MM.1S (cell line): ENCODE data around the gene ARHGAP12.

Source experiments
- EZH2 ChIP-seq: fragments of 300-600 bp; sonication (generic); optimal IDR thresholded peaks from 2 replicates; pipeline ENCODE3; 2017; ENCODE audit warnings: low read depth, mild to moderate bottlenecking, antibody characterized with exemption, low read length, mixed read lengths
- EZH2phosphoT487 ChIP-seq: fragments of 300-600 bp; sonication (generic); IDR thresholded peaks from 2 replicates; pipeline ENCODE4 v1.6.1; 2018; ENCODE audit warnings: antibody characterized with exemption, low read length
- TF ChIP-seq, protein P1 (sequence below): fragments of 300-600 bp; sonication (generic); IDR thresholded peaks from 2 replicates; pipeline ENCODE4 v1.5.1; 2016; ENCODE audit warnings: antibody characterized with exemption, low read length, mixed read lengths

DNA sequence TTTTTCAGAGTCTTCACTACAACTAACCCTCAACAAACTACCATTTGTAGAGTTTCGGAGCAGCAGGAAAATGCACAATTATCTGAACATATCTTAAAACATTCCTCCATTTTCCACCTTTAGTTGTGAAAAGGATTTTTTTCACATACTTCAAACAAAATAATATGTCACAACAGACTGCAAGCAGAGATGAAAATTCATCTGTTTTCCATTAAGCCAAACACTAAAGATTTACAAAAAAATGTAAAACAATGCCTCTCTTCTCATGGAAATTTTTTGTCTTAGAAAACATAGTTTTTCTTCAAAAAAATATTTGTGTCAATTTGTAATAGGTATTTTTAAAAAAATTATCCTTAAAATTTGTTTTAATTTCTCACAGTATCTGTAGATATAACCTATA lies 98.9 kb downstream of the ARHGAP12 start:
- TF ChIP-seq, protein P1, sequence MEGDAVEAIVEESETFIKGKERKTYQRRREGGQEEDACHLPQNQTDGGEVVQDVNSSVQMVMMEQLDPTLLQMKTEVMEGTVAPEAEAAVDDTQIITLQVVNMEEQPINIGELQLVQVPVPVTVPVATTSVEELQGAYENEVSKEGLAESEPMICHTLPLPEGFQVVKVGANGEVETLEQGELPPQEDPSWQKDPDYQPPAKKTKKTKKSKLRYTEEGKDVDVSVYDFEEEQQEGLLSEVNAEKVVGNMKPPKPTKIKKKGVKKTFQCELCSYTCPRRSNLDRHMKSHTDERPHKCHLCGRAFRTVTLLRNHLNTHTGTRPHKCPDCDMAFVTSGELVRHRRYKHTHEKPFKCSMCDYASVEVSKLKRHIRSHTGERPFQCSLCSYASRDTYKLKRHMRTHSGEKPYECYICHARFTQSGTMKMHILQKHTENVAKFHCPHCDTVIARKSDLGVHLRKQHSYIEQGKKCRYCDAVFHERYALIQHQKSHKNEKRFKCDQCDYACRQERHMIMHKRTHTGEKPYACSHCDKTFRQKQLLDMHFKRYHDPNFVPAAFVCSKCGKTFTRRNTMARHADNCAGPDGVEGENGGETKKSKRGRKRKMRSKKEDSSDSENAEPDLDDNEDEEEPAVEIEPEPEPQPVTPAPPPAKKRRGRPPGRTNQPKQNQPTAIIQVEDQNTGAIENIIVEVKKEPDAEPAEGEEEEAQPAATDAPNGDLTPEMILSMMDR = no peak
- TF ChIP-seq EZH2 (no peak), EZH2phosphoT487 (no peak)
